K562 (cell line): Measurements from ENCODE around the gene PRF1. TPM values are rescaled to one million over a fixed set of nuclear protein-coding genes. Genes with fewer than 3 reads are reported as not detected.

ENCODE experiments used
- ATF3 ChIP-seq, 2 experiments: fragments of 450-650 bp in 1 of 2; sonication (generic) in 1 of 2; formaldehyde crosslinking in 1 of 2; IDR thresholded peaks in 1 of 2; conservative IDR thresholded peaks in 1 of 2; 2 replicates each; pipeline versions ENCODE4 v1.6.1 to v1.8.1; 2016 to 2023; ENCODE audit warnings: mild to moderate bottlenecking in 2 of 2, moderate library complexity in 2 of 2, inconsistent platforms in 1 of 2, missing genetic modification reagents in 1 of 2
- BACH1 ChIP-seq: fragments of 200-800 bp; sonication (Bioruptor generic); IDR thresholded peaks from 2 replicates; pipeline ENCODE4 v1.6.1; 2016; ENCODE audit warnings: missing genetic modification characterization, missing compliant biosample characterization
- BCL6 ChIP-seq: fragments of 250-450 bp; sonication (Bioruptor Pico); IDR thresholded peaks from 2 replicates; pipeline ENCODE4 v1.4.0; 2020
- BHLHE40 ChIP-seq: IDR thresholded peaks from 2 replicates; pipeline ENCODE4 v1.6.1; 2011; ENCODE audit warnings: low read length, improper control_type of control experiment
- CTBP1 ChIP-seq: fragments of 450-650 bp; IDR thresholded peaks from 2 replicates; pipeline ENCODE4 v1.6.1; 2016; ENCODE audit warnings: borderline replicate concordance
- DMBX1 ChIP-seq: fragments of 250-450 bp; sonication (Bioruptor Pico); IDR thresholded peaks from 2 replicates; pipeline ENCODE4 v1.8.0; 2022; ENCODE audit warnings: inconsistent platforms, mild to moderate bottlenecking, moderate library complexity, borderline replicate concordance
- E2F3 ChIP-seq: fragments of 250-450 bp; sonication (Bioruptor Pico); IDR thresholded peaks from 2 replicates; pipeline ENCODE4 v1.4.0; 2020; ENCODE audit warnings: mild to moderate bottlenecking
- ELF4 ChIP-seq: fragments of 450-650 bp; formaldehyde crosslinking; IDR thresholded peaks from 2 replicates; pipeline ENCODE4 v1.4.0; 2022; ENCODE audit warnings: missing genetic modification characterization
- FOSL1 ChIP-seq: fragments of 200-800 bp; sonication (Bioruptor generic); conservative IDR thresholded peaks from 2 replicates; pipeline ENCODE4 v1.6.1; 2016; ENCODE audit warnings: missing genetic modification characterization, missing compliant biosample characterization
- FOXK2 ChIP-seq, 2 experiments: fragments of 450-650 bp; IDR thresholded peaks in 1 of 2; conservative IDR thresholded peaks in 1 of 2; 2 replicates each; pipeline ENCODE4 v1.6.1; 2016; ENCODE audit warnings: low read depth in 2 of 2, mild to moderate bottlenecking in 1 of 2
- GTF2A2 ChIP-seq: IDR thresholded peaks from 2 replicates; pipeline ENCODE4 v1.6.1; 2016; ENCODE audit warnings: mild to moderate bottlenecking, missing genetic modification characterization, missing compliant biosample characterization
- HDAC1 ChIP-seq, 2 experiments: fragments of 450-650 bp; IDR thresholded peaks; 2 replicates each; pipeline ENCODE4 v1.6.1; 2016 to 2017; ENCODE audit warnings: inconsistent platforms in 1 of 2, mild to moderate bottlenecking in 1 of 2, moderate library complexity in 1 of 2
- HLTF ChIP-seq: fragments of 450-650 bp; IDR thresholded peaks from 2 replicates; pipeline ENCODE4 v1.6.1; 2016
- MCM3 ChIP-seq: fragments of 450-650 bp; IDR thresholded peaks from 2 replicates; pipeline ENCODE4 v1.6.1; 2016
- MXD1 ChIP-seq: fragments of 250-450 bp; sonication (Bioruptor Pico); IDR thresholded peaks from 2 replicates; pipeline ENCODE4 v1.8.0; 2021; ENCODE audit warnings: borderline replicate concordance, mild to moderate bottlenecking, moderate library complexity; ENCODE audit not compliant: poor library complexity, severe bottlenecking
- NELFE ChIP-seq: IDR thresholded peaks from 2 replicates; pipeline ENCODE4 v1.6.1; 2011; ENCODE audit warnings: mild to moderate bottlenecking; ENCODE audit not compliant: insufficient read depth, insufficient read length
- NFE2 ChIP-seq: IDR thresholded peaks from 2 replicates; pipeline ENCODE4 v1.6.1; 2014; ENCODE audit warnings: antibody characterized with exemption, low read depth
- TRIM24 ChIP-seq, 2 experiments: fragments of 450-650 bp; IDR thresholded peaks; 2 replicates each; pipeline ENCODE4 v1.6.1; 2016
- TSHZ1 ChIP-seq: fragments of 250-450 bp; sonication (Bioruptor Pico); IDR thresholded peaks from 2 replicates; pipeline ENCODE4 v1.4.0; 2020; ENCODE audit warnings: mild to moderate bottlenecking, moderate library complexity
- ZBTB1 ChIP-seq: sonication (generic); formaldehyde crosslinking; IDR thresholded peaks from 2 replicates; pipeline ENCODE4 v1.8.1; 2023; ENCODE audit warnings: missing genetic modification reagents, low read depth, mild to moderate bottlenecking, borderline replicate concordance
- ZEB2 ChIP-seq: fragments of 450-650 bp; IDR thresholded peaks from 2 replicates; pipeline ENCODE4 v1.6.1; 2016
- ZFP30 ChIP-seq: fragments of 250-450 bp; sonication (Bioruptor Pico); IDR thresholded peaks from 2 replicates; pipeline ENCODE4 v1.8.0; 2022; ENCODE audit warnings: moderate library complexity, mild to moderate bottlenecking, inconsistent platforms, borderline replicate concordance
- ZFX ChIP-seq: sonication (generic); formaldehyde crosslinking; IDR thresholded peaks from 2 replicates; pipeline ENCODE4 v1.8.0; 2022; ENCODE audit warnings: mild to moderate bottlenecking, missing genetic modification reagents, moderate library complexity
- ZNF239 ChIP-seq: fragments of 250-450 bp; sonication (Bioruptor Pico); IDR thresholded peaks from 2 replicates; pipeline ENCODE4 v1.4.0; 2020; ENCODE audit warnings: mild to moderate bottlenecking
- ZNF311 ChIP-seq: fragments of 250-450 bp; sonication (Bioruptor Pico); IDR thresholded peaks from 2 replicates; pipeline ENCODE4 v1.4.0; 2020; ENCODE audit warnings: mild to moderate bottlenecking, moderate library complexity
- ZNF589 ChIP-seq: fragments of 200-800 bp; sonication (Bioruptor generic); IDR thresholded peaks from 2 replicates; pipeline ENCODE4 v1.6.1; 2016; ENCODE audit warnings: low read depth, missing genetic modification characterization, missing compliant biosample characterization
- polyA plus RNA-seq, 8 experiments: library from polyadenylated mRNA; depleted of rRNA in 4 of 8; stranded (reverse) in 5 of 8; unstranded in 3 of 8; fragments of >200 nt; fragmentation: Nextera tagmentation in 2 of 8; fragmentation: Illumina TruSeq in 1 of 8; extraction: Ambion mirVana in 2 of 8; extraction: Trizol in 1 of 8; gene quantifications; 2 replicates each; pipeline versions ENCODE4 v1.2.1 to v1.2.3, GENCODE V29; 2011 to 2014; ENCODE audit warnings: inconsistent platforms in 1 of 8, missing spikeins in 1 of 8
- total RNA-seq, 7 experiments: library from RNA; depleted of rRNA in 6 of 7; stranded (reverse); fragments of >200 nt in 6 of 7; fragmentation: Illumina TruSeq in 2 of 7; extraction: Trizol in 2 of 7; gene quantifications; 2 replicates each; pipeline versions ENCODE4 v1.2.1 to v1.2.3, GENCODE V29; 2011 to 2021; ENCODE audit warnings: low replicate concordance in 1 of 7

PRF1 gene
- total and polyA plus RNA-seq, 9 of the 15 experiments (the other 6 are each of a cell fraction or from before 2014, with no cell fraction given): 3.8 to 8.6 (median 6.3) TPM

- TF ChIP-seq TSHZ1 (CRISPR knock-in tag) (0 out of 2 replicates have a peak, but pooled peaks have one; percentile 39), ELF4 (CRISPR knock-in tag) (peak; percentile 75; the same call in 1 of the 2 replicates), ZFX (no peak), ZBTB1 (CRISPR knock-in tag) (no peak), DMBX1 (peak; percentile 89; the same call in 1 of the 2 replicates), ZFP30 (CRISPR knock-in tag) (no peak), FOSL1 (tag) (peak; percentile 99), BACH1 (tag) (peak; percentile 66; the same call in 1 of the 2 replicates), TRIM24 (IDR thresholded peaks at IDR 0.05) (peak; percentile 74 to 89), MXD1 (CRISPR knock-in tag) (no peak), BCL6 (CRISPR knock-in tag) (no peak), NFE2 (peak; percentile 83), ZEB2 (peak; percentile 93), HDAC1 (IDR thresholded peaks at IDR 0.05) (peak in 1 of 2 experiments; percentile 70; a peak in 2 of 4 replicates), HLTF (no peak), BHLHE40 (peak; percentile 68), ZNF311 (0 out of 2 replicates have a peak, but pooled peaks have one; percentile 20), GTF2A2 (tag) (0 out of 2 replicates have a peak, but pooled peaks have one; percentile 8), MCM3 (no peak), FOXK2 (conservative IDR thresholded peaks at IDR 0.05 in 1 of 2, IDR thresholded peaks at IDR 0.05 in 1 of 2; ENCODE audit: low read depth in 2 of 2) (peak; percentile 46 to 62; a peak in 2 of 4 replicates), E2F3 (CRISPR knock-in tag) (no peak; the same call in 1 of the 2 replicates), NELFE (no peak), ATF3 (IDR thresholded peaks at IDR 0.05) (peak; percentile 98), ATF3 (CRISPR knock-in tag; conservative IDR thresholded peaks at IDR 0.05) (peak; percentile 92; the same call in 1 of the 2 replicates), ZNF239 (CRISPR knock-in tag) (peak; percentile 35; the same call in 1 of the 2 replicates), ZNF589 (peak; percentile 92), CTBP1 (peak; percentile 100)
Observed at GRCh38 chr10:70649526-70649925, 47.0 kb upstream of the PRF1 start (continued).
